Upper lobe of right lung (tissue), 1 donor: Measurements from ENCODE around the gene ALOX5. TPM values are rescaled to one million over a fixed set of nuclear protein-coding genes. Genes with fewer than 3 reads are reported as not detected.
"Not testable (repeated sequence)": the region's sequence is repeated elsewhere in the genome, so short reads cannot be mapped to it uniquely, and the experiment has no call there.

Experiments
- ATAC-seq: fragments of 200-7000 bp; cut with Tn5 transposase; one replicate; pipeline ENCODE4 v1.9.1; 2020; ENCODE audit warnings: mild to moderate bottlenecking, moderate library complexity
- DNase-seq: peaks from one replicate; pipeline ENCODE4 v3.0.0-alpha.2; 2020
- H3K27ac ChIP-seq: fragments of 200-600 bp; one replicate; pipeline ENCODE4 v1.8.0; 2022
- H3K27me3 ChIP-seq: fragments of 200-600 bp; one replicate; pipeline ENCODE4 v1.8.0; 2022; ENCODE audit warnings: mild to moderate bottlenecking
- H3K36me3 ChIP-seq: fragments of 200-600 bp; one replicate; pipeline ENCODE4 v1.8.0; 2022
- H3K4me1 ChIP-seq: fragments of 200-600 bp; one replicate; pipeline ENCODE4 v1.8.0; 2022
- H3K4me3 ChIP-seq: fragments of 200-600 bp; one replicate; pipeline ENCODE4 v1.8.0; 2022; ENCODE audit warnings: mild to moderate bottlenecking
- H3K9me3 ChIP-seq: fragments of 200-600 bp; one replicate; pipeline ENCODE4 v1.8.0; 2022
- CTCF ChIP-seq: fragments of 200-600 bp; IDR thresholded peaks from one replicate; pipeline ENCODE4 v1.8.0; 2022; ENCODE audit warnings: antibody characterized with exemption
- intact Hi-C: fragments of 100-400 bp; cut with DNase I; formaldehyde crosslinking; loops from one replicate; pipeline ENCODE4 v1.11.0; 2022
- total RNA-seq: library from RNA; stranded (reverse); fragmentation: NEBNext Ultra II Directional; extraction: Animal tissue kit (Norgen Biotek cat#: 25700); gene quantifications from one replicate; pipeline ENCODE4 v1.2.1, GENCODE V29; 2021
- donor health status: DM: no; HTN: yes; CAD: no; lungs with severe emphysema.

ALOX5 gene
- total RNA-seq, 1 donor from 2014 or later: 128 TPM

DNA sequence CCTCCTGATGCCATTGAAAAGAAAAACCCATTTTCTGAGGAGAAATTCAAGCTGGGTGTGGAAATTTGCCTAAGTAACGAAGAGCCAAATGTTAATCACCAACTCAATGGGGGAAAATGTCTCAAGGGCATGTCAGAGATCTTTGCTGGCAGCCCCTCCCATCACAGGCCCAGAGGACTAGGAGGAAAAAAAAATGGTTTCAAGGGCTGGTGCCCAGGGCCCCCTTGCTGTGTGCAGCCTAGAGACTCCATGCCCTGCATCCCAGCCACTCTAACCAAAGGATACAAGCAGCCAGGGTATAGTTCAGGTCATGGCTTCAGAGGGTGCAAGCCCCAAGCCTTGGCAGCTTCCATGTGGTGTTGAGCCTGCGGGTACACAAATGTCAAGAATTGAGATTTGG, 106.3 kb downstream of the ALOX5 start:
- no peaks in the 10 kb centered on the region for H3K9me3 ChIP-seq
- no peak for DNase-seq
- TF ChIP-seq CTCF: no peak
- no peak overlapping the region for H3K27ac ChIP-seq
- no peaks in the 10 kb centered on the region for H3K27me3 ChIP-seq
- intact Hi-C loops: no loop called here
- H3K4me3 ChIP-seq: no peak overlapping the region
- ATAC-seq: no peak
- no peaks in the 10 kb centered on the region for H3K4me1 ChIP-seq
- H3K36me3 ChIP-seq: no peaks in the 10 kb centered on the region

- ATAC-seq, H3K9me3 ChIP-seq, H3K27me3 ChIP-seq, DNase-seq, H3K27ac ChIP-seq, H3K4me3 ChIP-seq, H3K4me1 ChIP-seq, H3K36me3 ChIP-seq, intact Hi-C loops: not testable (repeated sequence)
Observed at GRCh38 chr10:45481100-45481499, 107.1 kb downstream of the ALOX5 start.

DNA sequence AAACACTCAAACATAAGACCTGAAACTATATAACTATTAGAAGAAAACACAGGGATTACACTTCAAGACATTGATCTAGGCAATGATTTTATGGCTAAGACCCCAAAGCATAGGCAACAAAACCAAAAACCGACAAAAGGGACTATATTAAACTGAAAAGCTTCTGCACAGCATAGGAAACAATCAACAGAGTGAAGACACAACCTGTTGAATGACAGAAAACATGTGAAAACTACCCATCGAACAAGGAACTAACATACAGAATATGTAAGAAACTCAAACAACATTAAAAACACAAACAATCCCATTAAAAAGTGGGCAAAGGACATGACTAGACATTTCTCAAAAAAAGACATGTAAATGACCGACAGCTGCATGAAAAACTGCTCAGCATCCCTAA, 109.0 kb downstream of the ALOX5 start:
- no peak overlapping the region for H3K4me3 ChIP-seq

DNA sequence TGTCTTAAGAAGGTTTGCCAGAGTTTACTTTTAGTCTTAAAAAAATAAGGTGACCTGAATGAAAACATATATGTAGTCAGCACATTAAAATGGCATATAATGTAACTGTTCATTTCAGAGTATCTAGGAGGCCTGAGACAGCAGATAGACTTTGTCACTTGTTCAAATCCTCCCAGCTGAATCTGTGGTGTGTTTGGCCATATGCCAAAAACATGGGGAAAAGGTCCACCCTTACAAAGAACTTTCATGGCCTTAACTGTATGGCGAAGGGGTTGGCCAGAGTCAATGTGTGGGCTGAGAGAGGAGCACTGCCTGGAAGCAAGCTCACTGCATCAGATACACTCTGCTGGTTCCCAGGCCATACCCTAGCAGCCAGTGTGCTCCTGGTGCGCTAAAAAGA, 113.7 kb downstream of the ALOX5 start:
- no peaks in the 10 kb centered on the region for H3K9me3 ChIP-seq
- TF ChIP-seq CTCF: no peak
- DNase-seq (no peak), ATAC-seq (no peak)
- intact Hi-C loops: no loop called here
- no peak overlapping the region for H3K4me3 ChIP-seq
- H3K36me3 ChIP-seq: peaks cover 7% of the 10 kb centered on the region
- H3K27me3 ChIP-seq: no peaks in the 10 kb centered on the region
- no peak overlapping the region for H3K27ac ChIP-seq
- no peaks in the 10 kb centered on the region for H3K4me1 ChIP-seq

More for the DNA sequence above, 109.0 kb downstream of the ALOX5 start:
- DNase-seq (no peak), ATAC-seq (no peak)
- TF ChIP-seq CTCF: no peak
- H3K36me3 ChIP-seq: peaks cover 3% of the 10 kb centered on the region
- H3K27me3 ChIP-seq: no peaks in the 10 kb centered on the region
- H3K4me1 ChIP-seq: no peaks in the 10 kb centered on the region
- no peak overlapping the region for H3K27ac ChIP-seq
- no peaks in the 10 kb centered on the region for H3K9me3 ChIP-seq
- intact Hi-C loops: no loop called here

- Histone ChIP-seq H3K9me3 (no peaks in the 10 kb centered on the region), H3K4me1 (no peaks in the 10 kb centered on the region), H3K4me3 (no peak overlapping the region), H3K27me3 (no peaks in the 10 kb centered on the region), H3K27ac (no peak overlapping the region), H3K36me3 (peaks cover 7% of the 10 kb centered on the region)
- DNase-seq (no peak), ATAC-seq (no peak)
- intact Hi-C loops: no loop called here
- TF ChIP-seq CTCF: no peak
Observed at GRCh38 chr10:45488365-45488764, 114.3 kb downstream of the ALOX5 start.

GRCh38 chr10:45490277-45490676, 116.3 kb downstream of the ALOX5 start:
- Histone ChIP-seq H3K27me3 (no peaks in the 10 kb centered on the region), H3K9me3 (no peaks in the 10 kb centered on the region), H3K27ac (no peak overlapping the region), H3K4me1 (no peaks in the 10 kb centered on the region), H3K4me3 (no peak overlapping the region), H3K36me3 (peaks cover 7% of the 10 kb centered on the region)
- intact Hi-C loops: no loop called here
- DNase-seq (no peak), ATAC-seq (no peak)
- TF ChIP-seq CTCF: no peak
